Dedifferentiated amniotic fluid mesenchymal stem cell (primary cell): Measurements from ENCODE around the gene MARCHF10.
"Not testable (repeated sequence)": the region's sequence is repeated elsewhere in the genome, so short reads cannot be mapped to it uniquely, and the experiment has no call there.

Experiments used
- DNase-seq: peaks from one replicate; pipeline ENCODE4 v3.0.0-alpha.2; 2016; ENCODE audit errors: extremely low spot score

The MARCHF10 gene

DNA sequence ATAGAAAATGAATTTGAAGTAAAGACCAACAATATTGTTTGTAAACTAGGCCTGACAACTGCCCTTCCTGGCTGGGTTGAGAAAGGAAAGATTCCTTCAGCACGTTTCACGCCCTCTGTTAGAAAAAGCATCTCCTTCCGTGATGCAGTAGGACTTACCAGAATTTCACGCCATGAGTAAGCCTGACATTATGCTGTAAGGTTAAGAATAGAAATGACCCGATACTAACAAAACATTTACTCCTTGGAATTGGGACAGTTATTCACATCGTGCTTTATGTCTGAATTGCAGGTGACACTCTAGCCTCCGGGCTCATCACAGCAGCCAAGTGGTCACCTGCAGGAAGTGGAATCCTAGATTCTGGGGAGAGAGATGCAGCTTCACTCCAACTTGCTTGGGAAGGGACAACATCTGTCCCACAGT is 17.5 kb downstream of the MARCHF10 start:
- DNase-seq = peak; percentile 81

DNA sequence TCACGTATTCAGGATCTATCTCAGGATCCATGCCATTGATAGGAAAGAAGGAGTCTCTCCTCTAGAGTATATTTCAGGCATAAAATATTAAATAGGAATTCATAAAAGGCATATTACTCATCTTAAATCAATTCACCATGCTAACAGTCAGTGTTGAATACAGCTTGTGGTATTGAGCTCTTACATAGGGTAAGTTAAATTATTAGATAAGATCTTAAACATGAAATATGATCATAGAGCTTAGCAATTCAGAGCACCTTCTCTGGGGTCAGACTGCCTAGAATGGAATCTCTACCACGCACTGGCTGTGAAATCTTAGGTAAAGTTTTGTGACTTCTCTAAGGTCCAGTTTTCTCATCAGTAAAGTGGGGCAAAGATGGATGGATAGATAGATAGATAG is 20.7 kb downstream of the MARCHF10 start:
- DNase-seq = no peak

DNA sequence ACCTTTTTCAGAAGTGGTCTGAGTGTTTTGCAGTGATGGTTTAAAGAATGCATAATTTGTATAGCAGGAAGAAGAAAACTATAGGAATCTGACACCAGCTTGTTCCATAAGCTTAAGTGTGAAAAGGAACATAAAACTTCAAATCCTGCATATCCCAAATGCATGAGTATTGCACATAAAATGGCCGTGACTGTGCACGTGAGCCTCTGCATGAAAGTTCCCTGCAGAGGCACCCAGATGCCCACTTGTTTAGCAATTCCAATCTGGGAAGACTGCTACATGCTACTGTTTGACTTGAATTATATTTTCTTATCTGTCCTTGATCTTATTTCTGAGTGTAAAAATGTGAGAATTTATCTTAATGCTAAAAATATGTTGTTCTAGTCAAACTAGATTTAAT is 21.5 kb downstream of the MARCHF10 start:
- no peak for DNase-seq

DNA sequence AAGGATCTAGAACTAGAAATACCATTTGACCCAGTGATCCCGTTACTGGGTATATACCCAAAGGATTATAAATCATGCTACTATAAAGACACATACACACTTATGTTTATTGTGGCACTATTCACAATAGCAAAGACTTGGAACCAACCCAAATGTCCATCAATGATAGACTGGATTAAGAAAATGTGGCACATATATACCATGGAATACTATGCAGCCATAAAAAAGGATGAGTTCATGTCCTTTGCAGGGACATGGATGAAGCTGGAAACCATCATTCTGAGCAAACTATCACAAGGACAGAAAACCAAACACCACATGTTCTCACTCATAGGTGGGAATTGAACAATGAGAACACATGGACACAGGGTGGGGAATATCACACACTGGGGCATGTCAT is 22.1 kb downstream of the MARCHF10 start:
- DNase-seq = not testable (repeated sequence)

DNA sequence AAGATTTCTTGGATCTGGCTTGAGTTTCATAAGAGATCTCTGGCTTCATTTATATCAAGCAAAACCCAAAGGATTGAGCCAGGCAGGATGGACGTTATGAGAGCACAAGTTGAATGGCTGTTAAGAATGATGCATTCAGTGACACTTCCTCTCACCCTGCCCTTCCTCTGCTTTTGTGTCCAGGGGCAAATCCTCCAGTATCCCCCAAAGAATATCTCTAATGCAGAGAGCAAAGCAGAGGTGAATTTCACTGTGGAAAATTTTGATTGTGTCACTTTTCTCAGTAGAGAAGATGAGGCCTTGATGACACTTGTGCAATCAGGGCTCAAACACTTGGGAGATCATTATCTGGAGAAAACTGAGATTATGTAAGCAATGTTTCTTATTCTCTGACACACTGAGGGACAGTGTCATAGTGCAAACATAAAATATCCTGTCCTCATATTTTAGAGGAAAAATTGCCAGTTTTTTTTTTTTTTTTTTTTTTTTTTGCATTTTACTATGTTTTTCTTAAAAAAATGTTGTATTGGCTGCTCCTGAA is 25.3 kb downstream of the MARCHF10 start:
- no peak for DNase-seq

DNA sequence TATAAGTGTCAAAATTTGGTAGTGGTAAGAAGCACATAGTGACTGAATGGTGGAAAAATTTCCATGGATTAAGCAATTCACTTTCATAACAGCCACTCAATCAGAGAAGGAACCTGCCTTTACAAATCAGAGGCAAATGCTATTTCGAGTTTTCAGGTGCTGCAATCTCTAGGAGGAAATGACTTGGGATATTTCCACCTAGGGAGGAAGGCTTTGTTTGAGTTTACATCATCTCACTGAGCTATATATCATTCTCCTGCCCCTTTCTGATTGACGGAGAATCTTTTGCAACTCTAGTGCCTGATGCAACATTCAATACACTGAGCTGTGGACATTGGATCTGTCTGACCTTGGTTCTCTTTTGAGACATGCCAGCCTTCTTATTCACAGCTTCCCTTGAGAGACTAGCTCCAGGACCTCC is 26.3 kb downstream of the MARCHF10 start:
- DNase-seq = peak; percentile 26

DNA sequence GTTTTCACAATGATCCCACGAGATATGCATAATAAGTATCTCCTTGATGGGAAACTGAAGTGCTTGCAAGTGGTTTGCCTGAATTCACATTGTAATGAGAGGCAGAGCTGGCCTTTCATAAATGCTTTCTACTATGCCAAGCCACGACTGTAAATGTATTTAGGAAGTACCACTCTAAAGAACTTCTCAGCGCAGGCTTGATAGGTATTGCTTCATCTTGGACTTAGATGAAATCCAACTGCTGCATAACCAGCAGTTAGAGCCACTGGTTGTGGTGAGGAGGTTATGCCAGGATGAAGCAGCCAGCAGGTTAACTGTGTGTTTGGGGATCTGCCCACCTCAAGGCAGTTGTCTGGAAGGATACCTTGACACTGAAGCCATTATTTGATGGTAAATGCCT is 26.8 kb downstream of the MARCHF10 start:
- DNase-seq = no peak

DNA sequence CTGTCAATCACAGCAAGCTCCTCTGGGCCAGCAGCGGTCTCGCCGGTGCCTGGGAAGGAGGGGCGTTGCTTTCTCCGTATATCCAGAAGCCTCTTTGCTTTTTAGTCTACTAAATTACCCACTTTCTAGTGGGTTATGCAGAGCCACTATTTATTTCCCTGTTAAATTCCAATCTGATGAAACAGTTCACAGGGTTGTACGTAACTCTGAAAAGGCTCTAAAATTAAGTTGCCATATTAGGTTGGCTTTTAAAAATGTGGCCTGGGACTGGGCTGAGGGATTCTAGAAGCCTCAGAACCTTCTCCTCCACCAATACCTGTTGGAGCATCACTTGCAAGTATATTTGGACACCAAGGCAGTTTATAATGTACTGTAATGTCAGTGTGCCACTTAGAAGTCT is 27.2 kb downstream of the MARCHF10 start:
- DNase-seq = no peak

DNA sequence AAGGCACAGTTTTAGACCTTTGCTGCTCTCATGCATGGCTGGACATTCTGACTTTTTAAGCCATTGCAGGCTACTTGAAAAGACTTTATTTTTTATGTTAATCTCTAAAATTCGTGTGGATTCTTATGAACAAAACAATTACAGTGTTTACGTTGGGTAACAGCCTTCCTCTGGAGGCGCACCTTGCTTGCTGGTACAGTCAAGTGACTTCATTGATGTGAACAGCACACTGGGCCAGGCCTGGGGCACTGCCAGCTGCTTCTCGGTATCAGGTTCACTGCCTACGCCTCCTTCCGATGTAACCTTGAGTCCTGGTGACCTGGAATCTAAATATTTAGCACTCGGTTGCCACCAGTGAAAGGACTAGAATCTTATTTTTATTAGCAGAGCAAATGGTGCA is 27.8 kb downstream of the MARCHF10 start:
- DNase-seq = no peak

DNA sequence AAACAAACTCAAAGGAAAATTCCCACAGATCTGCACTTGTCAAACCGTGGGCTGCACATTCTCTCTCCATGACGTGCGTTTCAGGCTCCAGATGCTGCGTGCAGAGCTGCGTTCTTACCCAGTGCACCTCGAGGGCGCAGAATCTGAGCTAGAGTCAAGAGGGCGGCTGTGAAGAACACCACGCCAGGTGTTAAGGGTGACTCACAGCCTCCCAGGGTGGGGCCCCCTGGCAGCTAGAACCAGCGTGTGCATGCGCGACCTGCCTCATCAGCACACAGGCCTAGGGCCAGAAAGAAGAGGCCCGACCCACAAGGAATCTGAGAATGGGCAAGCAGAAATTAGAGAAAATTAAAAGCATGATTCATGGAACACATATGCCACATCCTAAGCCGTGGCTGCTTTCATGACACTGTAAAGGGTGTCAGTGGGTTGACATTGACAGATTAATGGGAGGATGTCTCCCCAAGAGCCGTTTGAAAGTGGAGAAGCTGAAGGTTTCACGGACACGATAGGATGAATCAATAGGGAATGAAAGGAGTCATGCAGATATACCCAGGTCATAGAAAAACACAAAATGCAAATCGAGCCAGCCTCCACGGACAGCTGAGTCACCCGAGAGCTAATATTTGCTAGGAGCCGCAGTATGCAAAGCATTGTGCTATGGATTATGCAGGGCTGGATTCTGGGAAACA is 29.0 kb downstream of the MARCHF10 start:
- DNase-seq = peak; percentile 89

DNA sequence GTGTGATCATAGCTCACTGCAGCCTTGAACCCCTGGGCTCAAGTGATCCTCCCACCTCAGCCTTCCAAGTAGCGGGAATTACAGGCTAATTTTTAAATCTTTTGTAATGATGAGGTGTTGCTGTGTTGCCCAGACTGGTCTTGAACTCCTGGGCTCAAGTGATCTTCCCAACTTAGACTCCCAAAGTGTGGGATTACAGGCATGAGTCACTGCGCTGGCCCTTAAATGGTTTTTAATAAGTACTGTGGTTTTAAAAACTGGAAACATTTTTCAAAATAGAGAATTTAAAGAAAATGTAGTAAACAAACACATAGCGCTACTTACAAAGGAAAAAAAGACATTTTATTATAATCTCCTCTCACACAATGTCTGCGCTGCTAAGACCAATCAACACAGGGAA is 32.2 kb downstream of the MARCHF10 start:
- no peak for DNase-seq

DNA sequence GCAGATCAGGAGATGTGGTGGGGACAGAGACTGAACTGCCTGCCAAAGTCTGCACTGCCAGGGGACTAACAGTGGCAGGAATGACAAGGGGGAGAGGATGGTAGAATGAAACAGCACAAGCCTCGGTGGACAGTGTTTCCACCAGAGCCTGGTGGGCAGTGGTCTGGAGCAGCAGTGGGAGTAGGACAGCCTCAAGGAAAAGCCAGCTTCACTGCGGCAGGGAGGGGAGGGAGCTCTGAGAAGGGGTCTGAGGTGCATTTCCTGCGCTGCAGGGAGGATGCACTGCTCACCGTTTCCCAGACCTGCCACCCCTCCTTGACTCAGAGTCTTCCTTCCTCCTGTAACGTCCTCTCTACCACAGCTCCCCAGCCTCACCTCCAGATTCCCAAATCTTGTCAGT is 33.8 kb downstream of the MARCHF10 start:
- no peak for DNase-seq

DNA sequence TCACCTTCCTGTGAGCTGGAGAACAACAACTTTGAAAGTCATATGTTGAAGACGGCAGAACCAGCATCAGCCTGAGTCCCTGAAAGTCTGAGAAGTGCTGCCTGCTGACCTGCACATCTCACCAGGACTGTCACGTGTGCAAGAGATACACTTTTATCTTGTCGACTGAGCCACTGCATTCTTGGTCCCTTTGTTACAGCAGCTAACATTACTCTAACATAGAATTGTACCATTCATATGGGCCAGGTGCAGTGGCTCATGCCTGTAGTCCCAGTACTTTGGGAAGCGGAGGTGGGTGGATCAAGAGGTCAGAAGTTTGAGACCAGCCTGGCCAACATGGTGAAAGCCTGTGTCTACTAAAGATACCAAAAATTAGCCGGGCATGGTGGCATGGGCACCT is 40.1 kb downstream of the MARCHF10 start:
- DNase-seq = no peak

DNA sequence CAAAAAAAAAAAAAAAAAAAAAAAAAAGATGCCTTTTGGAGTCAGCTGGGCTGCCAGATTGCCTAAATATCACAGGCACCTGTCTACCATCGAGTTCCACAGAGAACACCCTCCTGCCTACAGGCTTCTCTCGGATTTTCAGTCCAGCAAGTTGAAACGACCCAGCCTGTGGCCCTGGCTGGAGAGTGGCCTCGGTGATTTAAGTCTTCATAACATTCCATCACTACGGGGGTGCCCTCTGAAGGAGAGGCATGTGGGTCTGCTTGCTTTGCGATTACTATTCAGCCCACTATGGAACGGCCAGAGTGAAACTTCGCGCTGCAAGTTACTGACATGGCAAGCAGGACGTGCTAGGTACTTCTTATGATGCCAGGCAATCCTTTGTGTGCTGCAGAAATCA is 42.8 kb downstream of the MARCHF10 start:
- DNase-seq = no peak

DNA sequence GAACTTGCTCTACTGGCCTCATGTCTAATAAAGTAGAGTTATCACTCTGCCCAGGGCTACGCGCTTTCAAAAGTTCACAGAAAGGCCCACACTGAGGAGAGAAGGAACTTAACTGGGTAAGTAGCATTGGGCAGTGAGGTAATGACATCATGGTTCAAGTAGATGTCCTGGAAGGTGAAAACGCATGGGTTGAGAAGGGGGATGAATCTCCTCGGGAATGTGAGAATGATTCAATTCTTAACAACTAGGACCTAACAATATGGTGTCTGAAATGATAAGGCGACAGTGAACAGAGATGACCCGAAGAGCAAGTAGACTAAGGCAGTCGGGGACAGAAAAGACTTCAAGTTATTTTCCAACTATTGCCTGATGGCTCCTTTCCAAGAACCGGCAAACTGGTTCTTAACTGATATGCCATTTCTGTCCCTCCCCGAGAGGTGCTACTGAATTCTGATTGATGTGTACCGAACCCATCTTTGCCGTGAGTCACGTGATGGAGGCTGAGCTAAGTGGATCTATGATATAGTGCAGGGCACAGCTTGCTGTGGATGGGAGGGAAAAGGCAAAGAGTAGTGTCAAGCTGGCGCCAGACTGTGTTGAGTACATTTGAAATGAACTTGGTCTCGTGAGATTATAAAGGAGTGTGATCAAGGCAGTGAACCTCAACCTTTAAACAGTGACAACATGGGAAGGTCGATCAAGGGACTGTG is 44.1 kb downstream of the MARCHF10 start:
- DNase-seq = no peak

DNA sequence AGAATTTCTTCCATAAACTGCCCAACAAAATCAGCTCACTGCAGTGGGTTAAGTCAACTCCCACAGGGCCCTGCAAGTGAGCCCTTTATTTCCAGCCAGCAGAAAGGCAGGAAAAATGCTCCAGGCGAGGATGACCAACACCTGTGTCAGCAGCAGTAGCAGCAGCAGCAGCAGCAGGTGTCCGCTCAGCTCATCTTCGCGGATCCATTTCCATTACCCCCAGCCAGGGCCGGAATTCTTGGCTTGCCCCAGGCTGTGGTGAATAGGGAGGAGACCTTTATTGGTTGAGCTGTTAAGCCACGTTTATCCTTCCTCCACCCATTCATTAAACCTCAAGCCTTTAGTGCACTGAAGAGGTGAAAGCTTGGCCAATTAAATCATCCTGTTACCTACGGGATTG is 46.2 kb downstream of the MARCHF10 start:
- DNase-seq = no peak

DNA sequence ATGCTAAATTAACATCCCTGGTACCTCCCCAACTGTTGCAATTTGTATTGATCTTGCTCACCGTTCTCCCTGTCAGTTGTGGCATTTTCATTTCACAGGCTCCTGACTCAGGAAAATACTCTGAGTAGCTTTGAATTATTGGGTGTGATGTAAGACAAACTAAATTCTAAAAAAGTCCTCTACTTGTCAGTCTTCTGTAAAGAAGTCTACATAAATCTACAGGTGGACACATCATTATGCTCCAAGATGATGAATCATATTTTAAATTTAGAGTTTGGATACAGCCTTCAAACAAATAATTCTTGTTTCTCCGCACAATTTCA is 47.2 kb downstream of the MARCHF10 start:
- DNase-seq = no peak

DNA sequence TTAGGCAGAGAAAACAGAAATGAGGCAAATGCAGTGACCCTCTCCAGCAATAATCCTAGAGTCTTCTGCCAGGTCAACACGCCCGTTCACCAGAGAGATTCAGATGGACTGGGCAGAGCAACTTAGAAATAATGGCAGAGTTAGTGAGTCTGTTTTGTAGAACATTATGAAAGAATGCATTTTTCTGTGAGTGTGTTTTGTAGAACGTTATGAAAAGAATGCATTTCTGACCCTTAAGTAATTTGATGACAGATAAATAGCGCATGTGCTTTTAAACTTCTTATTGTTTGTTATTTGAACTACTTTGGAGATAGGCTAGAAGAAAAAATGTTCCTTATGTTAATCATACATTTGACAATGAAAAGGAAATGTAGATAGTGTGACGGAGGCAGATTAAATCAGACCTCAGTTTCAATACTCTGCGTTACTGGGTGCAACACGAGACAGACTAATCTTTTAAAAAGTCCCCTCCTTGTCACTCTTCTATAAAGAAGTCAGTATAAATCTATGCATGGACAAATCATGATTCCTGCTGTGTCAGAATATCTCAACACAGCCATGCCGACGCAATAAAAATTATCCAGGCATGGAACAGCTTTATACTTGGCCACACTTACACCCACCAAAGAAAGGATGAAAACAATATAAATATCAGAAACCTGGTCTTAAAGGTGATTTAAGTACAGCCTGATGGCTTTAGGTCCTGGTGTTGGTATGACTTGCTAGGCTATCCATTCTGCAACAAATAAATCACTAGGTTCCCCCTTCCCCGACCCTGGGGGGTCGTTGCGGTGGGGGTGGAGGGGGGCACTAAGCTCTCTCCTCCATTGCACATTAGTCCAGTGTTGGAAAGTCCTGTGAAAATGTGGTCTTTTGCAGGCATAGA is 47.8 kb downstream of the MARCHF10 start:
- DNase-seq = peak; percentile 54

DNA sequence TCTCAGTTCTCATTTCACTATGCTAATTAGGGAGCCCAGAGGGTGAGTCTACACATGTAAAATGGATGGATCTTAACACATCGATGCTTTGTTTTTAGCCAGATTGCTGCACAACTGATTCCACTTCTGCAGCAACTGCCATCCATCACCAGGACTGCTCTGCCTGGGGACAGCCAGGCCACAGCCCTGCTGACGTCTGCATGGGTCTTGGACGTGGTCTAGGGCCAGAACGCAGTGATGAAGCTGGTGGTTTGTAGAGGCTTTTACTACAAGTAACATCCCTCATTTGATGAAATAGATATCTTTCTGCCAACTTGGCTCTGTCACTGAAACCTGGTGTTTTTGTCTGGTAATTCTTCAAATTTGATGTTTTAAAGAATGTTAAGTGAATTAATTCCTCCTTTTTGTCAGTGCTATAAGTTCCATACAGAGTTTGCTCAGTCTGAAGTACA is 50.6 kb downstream of the MARCHF10 start:
- DNase-seq = no peak

DNA sequence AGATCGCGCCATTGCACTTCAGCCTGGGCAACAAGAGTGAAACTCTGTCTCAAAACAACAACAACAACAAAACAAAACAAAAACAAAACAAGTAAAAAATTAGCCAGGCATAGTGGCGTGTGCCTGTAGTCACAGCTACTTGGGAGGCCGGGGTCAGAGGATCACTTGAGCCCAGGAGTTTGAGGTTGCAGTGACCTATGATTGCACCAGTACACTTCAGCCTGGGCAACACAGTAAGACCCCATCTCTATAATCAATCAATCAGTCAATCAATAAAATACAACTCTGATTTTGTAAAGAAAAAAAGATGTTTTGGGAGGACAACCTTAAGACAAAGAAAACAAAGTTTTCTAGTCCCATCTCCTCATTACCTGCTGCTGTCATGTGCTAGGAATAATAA is 51.9 kb downstream of the MARCHF10 start:
- no peak for DNase-seq

DNA sequence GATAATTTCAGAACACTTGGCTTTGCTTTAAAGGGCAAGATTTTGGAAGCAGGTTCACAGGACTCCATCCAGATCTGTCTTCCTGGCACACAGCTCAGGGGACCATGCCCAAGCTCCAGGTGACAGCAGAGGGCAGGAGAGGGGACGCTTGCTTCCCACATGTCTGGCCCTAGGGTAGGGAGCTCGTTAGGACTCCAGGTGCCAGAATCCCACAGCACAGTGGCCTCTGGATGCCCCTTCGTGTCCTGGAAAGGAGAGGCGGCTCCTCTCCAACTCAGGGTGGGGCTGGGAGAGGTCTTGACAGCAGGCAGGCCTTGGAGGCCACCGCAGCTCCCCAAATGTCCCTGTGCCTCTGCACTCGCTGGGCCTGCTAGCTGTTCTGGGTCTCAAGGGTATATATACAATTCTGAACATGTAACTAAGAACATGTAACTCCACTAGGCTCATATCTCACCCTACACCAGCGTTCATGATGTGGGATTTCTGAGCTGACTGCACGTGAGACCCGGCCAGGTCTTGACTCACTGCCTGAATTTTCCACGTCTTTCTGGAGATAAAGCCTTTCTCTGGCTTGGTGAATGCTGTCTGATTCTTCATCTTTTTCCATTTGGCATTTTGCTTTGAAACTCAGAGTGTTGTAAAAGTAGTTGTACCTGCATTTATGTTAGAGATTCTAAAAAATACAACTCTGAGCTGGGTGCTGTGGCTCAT is 52.8 kb downstream of the MARCHF10 start:
- DNase-seq = no peak

DNA sequence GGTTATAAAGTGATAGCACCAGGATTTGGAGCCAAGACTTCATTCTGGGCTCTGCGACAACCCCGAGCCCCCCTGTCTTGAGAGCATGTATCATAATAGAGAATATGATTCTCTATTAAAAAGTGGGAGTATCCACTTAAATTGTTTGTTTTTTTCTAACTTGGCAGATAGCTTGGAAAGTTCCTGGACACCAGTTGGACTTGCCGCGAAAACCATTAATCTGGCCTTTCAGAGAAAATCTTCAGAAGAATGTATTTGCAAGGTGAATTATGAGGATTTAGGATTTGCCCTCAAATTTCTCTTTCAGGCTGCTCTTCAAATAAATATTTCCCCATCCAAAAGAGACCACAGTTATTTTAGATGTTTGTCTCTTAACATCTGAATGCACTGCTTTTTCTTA is 53.5 kb downstream of the MARCHF10 start:
- DNase-seq = no peak
